SK-N-MC (cell line): ENCODE measurements around the gene AMY2B.
"Not testable (repeated sequence)": the region's sequence is repeated elsewhere in the genome, so short reads cannot be mapped to it uniquely, and the experiment has no call there.

Experiments
- DNase-seq: peaks from one replicate; pipeline ENCODE4 v3.0.0-alpha.2; 2011; ENCODE audit warnings: low read depth, low spot score
- H3K27ac ChIP-seq: fragments of 200-600 bp; sonication (generic); 2 replicates; pipeline ENCODE4 v1.5.1; 2016; ENCODE audit warnings: mixed run types
- H3K36me3 ChIP-seq: fragments of 200-600 bp; sonication (generic); 2 replicates; pipeline ENCODE4 v1.6.1; 2017; ENCODE audit warnings: antibody characterized with exemption, low read length, mixed read lengths; ENCODE audit not compliant: insufficient read depth
- H3K4me3 ChIP-seq: fragments of 200-600 bp; sonication (generic); 2 replicates; pipeline ENCODE4 v1.5.1; 2016
- H3K9ac ChIP-seq: fragments of 200-600 bp; sonication (generic); 2 replicates; pipeline ENCODE4 v1.8.0; 2017; ENCODE audit warnings: mixed run types, mixed read lengths; ENCODE audit not compliant: insufficient read length
- H3K9me3 ChIP-seq: fragments of 200-600 bp; sonication (generic); 2 replicates; pipeline ENCODE4 v1.6.1; 2017; ENCODE audit warnings: low read depth, mild to moderate bottlenecking, antibody characterized with exemption, low read length, moderate library complexity, mixed read lengths
- EZH2 ChIP-seq: fragments of 200-600 bp; sonication (generic); IDR thresholded peaks from one replicate; pipeline ENCODE4 v1.6.1; 2017; ENCODE audit warnings: antibody characterized with exemption
- FOXP2 ChIP-seq: optimal IDR thresholded peaks from 2 replicates; pipeline ENCODE3; 2011; ENCODE audit warnings: mild to moderate bottlenecking, moderate library complexity; ENCODE audit not compliant: insufficient read depth; ENCODE audit errors: extremely low read length, control extremely low read depth
- POLR2AphosphoS5 ChIP-seq: IDR thresholded peaks from 2 replicates; pipeline ENCODE4 v1.6.1; 2012; ENCODE audit warnings: mild to moderate bottlenecking, low read depth, low read length, borderline replicate concordance

The AMY2B gene

DNA sequence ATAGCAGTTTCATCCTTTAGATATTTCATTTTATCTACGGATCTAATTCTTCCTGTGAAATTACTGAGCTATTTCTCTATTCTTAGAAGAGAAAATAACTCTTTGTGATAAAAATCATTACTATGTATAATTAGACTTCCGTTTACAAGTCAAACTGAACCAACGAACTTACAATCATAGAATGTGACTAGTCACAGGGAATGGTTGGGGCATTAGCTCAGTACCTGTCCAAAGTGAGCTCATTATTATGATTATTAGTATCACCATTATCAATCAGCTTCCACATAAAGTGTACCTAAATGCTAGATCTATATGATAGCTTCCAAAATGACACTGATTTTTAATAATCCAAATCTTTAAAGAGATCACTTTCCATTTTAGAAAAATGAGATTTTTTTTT lies 12.5 kb downstream of the AMY2B start:
- Histone ChIP-seq H3K36me3 (no peaks in the 10 kb centered on the region), H3K27ac (no peak overlapping the region), H3K9me3 (0 out of 2 replicates have a peak, but pooled peaks cover 3% of the 10 kb centered on the region), H3K9ac (no peak overlapping the region), H3K4me3 (no peak overlapping the region)
- TF ChIP-seq FOXP2 (no peak), POLR2AphosphoS5 (no peak), EZH2 (no peak)
- no peak for DNase-seq

DNA sequence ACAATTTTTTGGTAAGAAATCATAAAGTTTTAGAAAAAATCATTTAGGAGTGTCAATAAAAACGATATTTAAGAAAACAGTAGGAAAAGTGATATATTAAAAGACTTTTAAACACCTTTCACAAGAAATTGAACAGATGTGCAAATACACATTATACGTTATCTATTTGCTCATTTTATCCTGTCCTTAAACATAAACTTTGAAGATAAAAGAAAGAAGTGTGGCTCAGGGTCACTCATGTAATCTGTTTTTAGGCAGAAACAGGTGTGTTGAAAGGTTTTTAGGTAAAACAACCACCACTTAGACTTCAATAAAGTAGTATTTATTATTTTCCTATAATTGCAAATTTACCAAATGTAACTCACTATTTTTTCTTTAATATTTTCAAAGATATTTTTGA lies 13.1 kb downstream of the AMY2B start:
- Histone ChIP-seq H3K4me3 (no peak overlapping the region), H3K27ac (no peak overlapping the region), H3K9me3 (0 out of 2 replicates have a peak, but pooled peaks cover 3% of the 10 kb centered on the region), H3K36me3 (no peaks in the 10 kb centered on the region), H3K9ac (no peak overlapping the region)
- DNase-seq = no peak
- TF ChIP-seq EZH2 = no peak
- TF ChIP-seq FOXP2 = no peak
- no peak for TF ChIP-seq POLR2AphosphoS5

DNA sequence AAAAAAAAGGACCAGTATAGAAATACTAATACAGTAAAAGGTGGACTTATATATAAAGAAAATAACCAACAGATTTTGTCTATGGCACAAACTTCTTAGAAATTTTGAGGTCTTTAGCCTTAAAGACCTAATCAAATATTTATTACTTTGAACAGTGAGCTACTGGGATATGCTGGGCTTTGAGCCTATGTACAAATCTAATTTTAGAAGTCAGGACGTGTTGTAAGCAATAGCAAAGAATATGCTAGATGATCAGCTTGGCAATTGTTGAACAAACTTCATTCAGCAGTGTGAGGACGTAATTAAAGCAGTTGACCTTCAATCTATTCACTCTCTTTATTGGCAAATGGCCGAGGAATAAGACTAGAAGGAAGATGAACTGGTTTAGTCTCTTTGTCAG lies 31.4 kb downstream of the AMY2B start:
- DNase-seq = not testable (repeated sequence)

DNA sequence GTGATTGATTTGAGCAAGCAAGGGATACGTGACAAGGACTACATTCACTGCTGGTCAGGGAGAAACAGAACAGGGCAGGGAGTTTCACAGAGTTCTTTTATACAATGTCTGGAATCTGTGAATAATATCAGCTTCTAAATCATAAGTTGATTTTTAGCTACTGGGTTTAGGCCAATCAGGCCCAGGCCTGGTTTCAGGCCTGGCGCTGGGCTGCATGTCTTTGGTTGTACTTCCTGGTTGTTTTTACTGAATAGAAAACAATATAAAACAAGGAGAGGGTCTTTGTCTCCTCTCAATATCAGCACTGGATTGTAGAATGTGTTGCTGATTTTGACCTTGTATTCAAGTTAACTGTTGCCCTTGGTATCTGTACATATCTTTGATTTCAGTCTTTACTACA lies 45.0 kb downstream of the AMY2B start:
- Histone ChIP-seq H3K9me3 (no peaks in the 10 kb centered on the region), H3K27ac (no peak overlapping the region), H3K9ac (no peak overlapping the region), H3K4me3 (no peak overlapping the region), H3K36me3 (no peaks in the 10 kb centered on the region)
- no peak for TF ChIP-seq FOXP2
- TF ChIP-seq EZH2 = no peak
- TF ChIP-seq POLR2AphosphoS5 = no peak
- no peak for DNase-seq

More for the DNA sequence above, 31.4 kb downstream of the AMY2B start:
- H3K9ac ChIP-seq, H3K9me3 ChIP-seq, H3K36me3 ChIP-seq, H3K27ac ChIP-seq, H3K4me3 ChIP-seq: not testable (repeated sequence)

DNA sequence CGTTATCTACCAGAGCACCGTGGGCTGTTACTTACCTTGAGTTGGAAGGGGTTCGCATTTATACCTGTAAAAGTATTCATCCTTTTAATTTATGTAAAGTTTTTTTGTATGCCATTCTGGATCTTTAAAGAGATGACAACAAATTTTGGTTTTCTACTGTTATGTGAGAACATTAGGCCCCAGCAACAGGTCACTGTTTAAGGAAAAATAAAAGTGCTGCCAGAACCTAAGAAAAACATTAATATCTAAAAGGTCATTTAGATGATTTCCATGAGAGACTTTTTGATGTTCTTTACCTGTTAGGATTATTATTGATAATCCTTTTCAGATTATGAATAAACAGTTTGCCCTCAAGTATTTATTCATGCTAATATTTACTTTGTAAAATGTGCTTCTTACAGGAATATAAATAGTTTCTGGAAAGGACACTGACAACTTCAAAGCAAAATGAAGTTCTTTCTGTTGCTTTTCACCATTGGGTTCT lies 45.6 kb downstream of the AMY2B start, which contains the start of gene AMY2A:
Gene AMY2A (plus strand): TSS at position 434 of the 484 bp plus-strand sequence. CDS start 14 bp downstream, at position 448.
- H3K27ac ChIP-seq, DNase-seq, H3K9me3 ChIP-seq, H3K4me3 ChIP-seq, H3K9ac ChIP-seq, H3K36me3 ChIP-seq: not testable (repeated sequence)

DNA sequence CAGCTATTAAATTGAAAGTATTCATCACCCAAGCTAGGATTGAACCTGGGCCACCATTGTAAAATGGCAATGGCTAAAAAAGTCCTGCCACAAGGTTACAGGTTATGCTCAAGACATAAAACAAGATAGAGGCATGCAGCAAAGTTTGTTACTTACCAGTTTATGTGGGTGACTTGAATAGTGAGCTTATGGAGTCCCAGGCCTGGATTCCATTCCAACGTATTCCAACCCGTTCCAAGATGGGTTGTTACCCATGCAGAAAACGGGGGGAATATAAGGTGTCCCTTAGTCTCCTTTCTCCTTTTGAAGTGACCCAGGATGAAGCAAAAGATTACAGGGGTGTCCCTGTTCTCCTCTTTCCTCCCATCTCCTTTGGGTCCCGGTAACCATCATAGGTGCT lies 56.0 kb downstream of the AMY2B start:
- not testable (repeated sequence) for H3K4me3 ChIP-seq, H3K9me3 ChIP-seq, H3K36me3 ChIP-seq, H3K9ac ChIP-seq, H3K27ac ChIP-seq, DNase-seq
